Measurements from ENCODE around the gene MAEL.

DNA sequence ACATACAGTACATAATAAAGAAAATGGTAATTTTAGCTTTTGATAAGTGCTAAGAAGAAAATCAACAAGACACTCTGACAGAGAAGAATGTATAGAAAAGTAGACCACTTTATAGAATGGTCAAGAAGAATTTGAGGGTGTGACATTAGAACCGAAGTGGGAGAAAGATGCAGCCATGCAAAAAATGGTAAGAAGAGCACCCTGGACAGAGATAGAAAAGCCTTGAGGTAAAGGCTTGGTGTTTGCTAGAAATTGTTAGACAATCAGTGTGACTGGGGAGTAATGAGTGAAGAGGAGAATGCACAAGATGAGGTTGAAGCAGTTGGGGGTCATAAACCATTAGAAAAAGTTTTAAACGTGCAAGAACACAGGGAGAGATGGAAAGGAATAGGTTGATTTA, 23.5 kb downstream of the MAEL start:
- TF ChIP-seq POLR2A (IDR thresholded peaks at IDR 0.05) = no peak
- TF ChIP-seq, protein P1, sequence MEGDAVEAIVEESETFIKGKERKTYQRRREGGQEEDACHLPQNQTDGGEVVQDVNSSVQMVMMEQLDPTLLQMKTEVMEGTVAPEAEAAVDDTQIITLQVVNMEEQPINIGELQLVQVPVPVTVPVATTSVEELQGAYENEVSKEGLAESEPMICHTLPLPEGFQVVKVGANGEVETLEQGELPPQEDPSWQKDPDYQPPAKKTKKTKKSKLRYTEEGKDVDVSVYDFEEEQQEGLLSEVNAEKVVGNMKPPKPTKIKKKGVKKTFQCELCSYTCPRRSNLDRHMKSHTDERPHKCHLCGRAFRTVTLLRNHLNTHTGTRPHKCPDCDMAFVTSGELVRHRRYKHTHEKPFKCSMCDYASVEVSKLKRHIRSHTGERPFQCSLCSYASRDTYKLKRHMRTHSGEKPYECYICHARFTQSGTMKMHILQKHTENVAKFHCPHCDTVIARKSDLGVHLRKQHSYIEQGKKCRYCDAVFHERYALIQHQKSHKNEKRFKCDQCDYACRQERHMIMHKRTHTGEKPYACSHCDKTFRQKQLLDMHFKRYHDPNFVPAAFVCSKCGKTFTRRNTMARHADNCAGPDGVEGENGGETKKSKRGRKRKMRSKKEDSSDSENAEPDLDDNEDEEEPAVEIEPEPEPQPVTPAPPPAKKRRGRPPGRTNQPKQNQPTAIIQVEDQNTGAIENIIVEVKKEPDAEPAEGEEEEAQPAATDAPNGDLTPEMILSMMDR (IDR thresholded peaks at IDR 0.05) = no peak
